Heart left ventricle (tissue), 16 donors: ENCODE measurements around the gene HMG20A. TPM values are rescaled to one million over a fixed set of nuclear protein-coding genes. Genes with fewer than 3 reads are reported as not detected.

ENCODE experiments used
- ATAC-seq, 4 donors: fragments of 200-7000 bp; cut with Tn5 transposase; one replicate each; pipeline ENCODE4 v1.9.1; 2020 to 2022; ENCODE audit warnings: moderate library complexity in 4 of 4, mild to moderate bottlenecking in 3 of 4, moderate number of reproducible peaks in 1 of 4
- DNase-seq, 5 donors: peaks; one replicate each; pipeline ENCODE4 v3.0.0-alpha.2; 2020
- H3K27ac ChIP-seq, 12 donors: fragments of 200-600 bp; sonication (generic) in 4 of 12; one replicate each; pipeline versions ENCODE4 v1.5.0 to v1.8.0; 2016 to 2022; ENCODE audit warnings: mild to moderate bottlenecking in 2 of 12
- H3K27me3 ChIP-seq, 9 donors: fragments of 200-600 bp; sonication (generic) in 2 of 9; one replicate each; pipeline versions ENCODE4 v1.5.1 to v1.8.0; 2016 to 2022; ENCODE audit warnings: mild to moderate bottlenecking in 3 of 9
- H3K36me3 ChIP-seq, 9 donors: fragments of 200-600 bp; sonication (generic) in 2 of 9; one replicate each; pipeline versions ENCODE4 v1.5.0 to v1.8.0; 2018 to 2022; ENCODE audit warnings: mild to moderate bottlenecking in 2 of 9
- H3K4me1 ChIP-seq, 12 donors: fragments of 200-600 bp; sonication (generic) in 4 of 12; one replicate each; pipeline versions ENCODE4 v1.5.0 to v1.8.0; 2016 to 2022; ENCODE audit warnings: mild to moderate bottlenecking in 3 of 12
- H3K4me3 ChIP-seq, 12 donors: fragments of 200-600 bp; sonication (generic) in 4 of 12; one replicate each; pipeline versions ENCODE4 v1.5.0 to v1.8.0; 2017 to 2022; ENCODE audit warnings: mild to moderate bottlenecking in 9 of 12, moderate library complexity in 4 of 12
- H3K9me3 ChIP-seq, 12 donors: fragments of 200-600 bp; sonication (generic) in 4 of 12; one replicate each; pipeline versions ENCODE4 v1.5.0 to v1.8.0; 2016 to 2022; ENCODE audit warnings: mild to moderate bottlenecking in 1 of 12
- CTCF ChIP-seq, 12 donors: fragments of 200-600 bp; sonication (generic) in 4 of 12; IDR thresholded peaks; one replicate each; pipeline versions ENCODE4 v1.5.0 to v1.8.0; 2018 to 2022; ENCODE audit warnings: antibody characterized with exemption in 12 of 12, mild to moderate bottlenecking in 5 of 12
- POLR2A ChIP-seq, 2 donors: fragments of 450-650 bp; IDR thresholded peaks; one replicate each; pipeline ENCODE4 v1.6.1; 2017; ENCODE audit warnings: antibody characterized with exemption in 2 of 2, mild to moderate bottlenecking in 2 of 2, moderate library complexity in 2 of 2
- WGBS, 4 donors: extraction: QIAGEN DNeasy Blood & Tissue Kit in 2 of 4; methylation state at CpG; one replicate each; pipeline versions ENCODE4 v1.1.5 to v1.1.7; 2013 to 2018; 5-methylcytosine and 5-hydroxymethylcytosine counted together
- intact Hi-C, 10 donors: fragments of 100-400 bp; cut with DNase I; formaldehyde crosslinking; loops; one replicate each; pipeline versions ENCODE4 v1.11.1 to v1.14.2; 2022
- polyA plus RNA-seq, 2 donors: library from polyadenylated mRNA; stranded (reverse); fragments of 200-250 nt; gene quantifications; one replicate each; pipeline ENCODE4 v1.2.3, GENCODE V29; 2013
- total RNA-seq, 9 donors: library from RNA; depleted of rRNA in 2 of 9; stranded (reverse); fragments of >200 nt in 2 of 9; fragmentation: NEBNext Ultra II Directional in 3 of 9; extraction: Animal tissue kit (Norgen Biotek cat#: 25700) in 3 of 9; gene quantifications; one replicate each; pipeline versions ENCODE4 v1.1.0 to v1.2.4, GENCODE V29; 2016 to 2023
- donor health status: ischemic (EF 13 %, LVEDD 7.1; RV severe dilation, severe dysfunction).
- donor health status: healthy with polysubstance abuse.
- donor health status: DM: no; HTN: yes; CAD: no.
- donor health status: DM: no; HTN: no; CAD: no.
- donor health status: ischemic (EF 25% LVEDD 6.9; RV normal size, moderate dysfunction).
- donor health status: ischemic (EF 25% LVEDD 5.7; RV mildly dilated, moderate dysfunction).
- donor health status: healthy.
- donor health status: DM: yes; HTN: yes; CAD: no.
- donor health status: ischemic (EF 35%, LVEDD 5.7; RV mildly dilated, moderate dysfunction).
- donor health status: nonischemic (EF 11% LVEDD 7.7; RV severe dilation, severe dysfunction).
- donor health status: DM: yes; HTN: yes; CAD: no.
- donor health status: PGD.
- donor health status: ischemic (EF 29% LVEDD 5.4; RV normal size, mild dysfunction).
- donor health status: nonischemic (EF 23%, LVEDD 6.1; RV moderate dilation, normal function).

HMG20A gene
- total and polyA plus RNA-seq, 11 donors = 14.8 to 54.1 (median 32.0) TPM

GRCh38 chr15:77440378-77440999 lies 19.8 kb downstream of the HMG20A start:
- ATAC-seq = peak in 1 of 4 donors; percentile 18
- Histone ChIP-seq H3K9me3 (no peaks in the 10 kb centered on the region), H3K27ac (no peak overlapping the region), H3K4me3 (no peak overlapping the region), H3K4me1 (peaks cover 0 to 48% (median 37%) of the 10 kb centered on the region in 12 donors), H3K27me3 (no peaks in the 10 kb centered on the region), H3K36me3 (no peaks in the 10 kb centered on the region)
- TF ChIP-seq CTCF (IDR thresholded peaks at IDR 0.05) (no peak), POLR2A (IDR thresholded peaks at IDR 0.05) (no peak)
- DNase-seq = no peak
- WGBS, 4 donors = 53 to 79% (median 62%) methylated on average over 3 of the region's 3 CpGs
- intact Hi-C loops = no loop called here

GRCh38 chr15:77446840-77447390 lies 26.2 kb downstream of the HMG20A start:
- DNase-seq (no peak), ATAC-seq (peak in 1 of 4 donors; percentile 24)
- Histone ChIP-seq H3K9me3 (no peaks in the 10 kb centered on the region), H3K27ac (no peak overlapping the region), H3K27me3 (no peaks in the 10 kb centered on the region), H3K36me3 (peaks cover 0 to 8% (median 0%) of the 10 kb centered on the region in 9 donors), H3K4me3 (no peak overlapping the region), H3K4me1 (peaks cover 0 to 53% (median 36%) of the 10 kb centered on the region in 12 donors)
- intact Hi-C loops = no loop called here
- TF ChIP-seq POLR2A (IDR thresholded peaks at IDR 0.05) (no peak), CTCF (IDR thresholded peaks at IDR 0.05) (no peak)
- WGBS, 4 donors = 51 to 71% (median 58%) methylated on average over 4 of the region's 4 CpGs

GRCh38 chr15:77454265-77454664 lies 33.6 kb downstream of the HMG20A start:
- TF ChIP-seq CTCF (IDR thresholded peaks at IDR 0.05) (no peak), POLR2A (IDR thresholded peaks at IDR 0.05) (no peak)
- ATAC-seq (no peak), DNase-seq (no peak)
- peaks cover 0 to 17% (median 11%) of the 10 kb centered on the region in 9 donors for H3K36me3 ChIP-seq
- intact Hi-C loops = no loop called here
- no peaks in the 10 kb centered on the region for H3K9me3 ChIP-seq
- H3K4me1 ChIP-seq = peaks cover 3 to 58% (median 42%) of the 10 kb centered on the region in 12 donors
- no peaks in the 10 kb centered on the region for H3K27me3 ChIP-seq
- WGBS, 4 donors = 69 to 86% (median 79%) methylated on average over 1 of the region's 1 CpG
- peak overlapping the region in 2 of 12 donors; percentile 25 to 79 for H3K27ac ChIP-seq
- no peak overlapping the region for H3K4me3 ChIP-seq

GRCh38 chr15:77454951-77455350 lies 34.3 kb downstream of the HMG20A start:
- Histone ChIP-seq H3K36me3 (peaks cover 0 to 23% (median 15%) of the 10 kb centered on the region in 9 donors), H3K27me3 (no peaks in the 10 kb centered on the region), H3K9me3 (no peaks in the 10 kb centered on the region), H3K4me3 (no peak overlapping the region), H3K4me1 (peaks cover 3 to 58% (median 42%) of the 10 kb centered on the region in 12 donors), H3K27ac (peak overlapping the region in 11 of 12 donors; percentile 25 to 79 (median 62))
- DNase-seq (no peak), ATAC-seq (no peak)
- intact Hi-C loops = loop anchor here in 2 of 10 donors (5.0 kb wide), 1 partner anchor 33 kb away; the partner anchor contains the start of genes HMG20A (in 2 of the 2) and PEAK1 (in 2 of the 2)
- no peak for TF ChIP-seq POLR2A (IDR thresholded peaks at IDR 0.05)
- no peak for TF ChIP-seq CTCF (IDR thresholded peaks at IDR 0.05)
